Pancreas (tissue), 10 donors: Measurements from ENCODE around the gene ME3. TPM values are rescaled to one million over a fixed set of nuclear protein-coding genes. Genes with fewer than 3 reads are reported as not detected.

ENCODE experiments used
- ATAC-seq, 4 donors: fragments of 200-7000 bp; cut with Tn5 transposase; one replicate each; pipeline versions ENCODE4 v1.8.0 to v1.9.1; 2020; ENCODE audit warnings: mild to moderate bottlenecking in 4 of 4, moderate library complexity in 4 of 4
- DNase-seq, 6 donors: peaks; one replicate each; pipeline ENCODE4 v3.0.0-alpha.2; 2020
- FAIRE-seq: peaks from 2 replicates; lab custom pipeline; 2012; peaks lifted over from hg19 to GRCh38; lab: Jason Lieb, UNC
- H3K27ac ChIP-seq, 4 donors: fragments of 200-600 bp; sonication (generic); 1 replicate in 3 of 4; 2 replicates in 1 of 4; pipeline versions ENCODE4 v1.5.0 to v1.8.0; 2020
- H3K27me3 ChIP-seq, 4 donors: fragments of 200-600 bp; one replicate each; pipeline ENCODE4 v1.8.0; 2021
- H3K36me3 ChIP-seq, 3 donors: fragments of 200-600 bp; sonication (generic) in 1 of 3; one replicate each; pipeline versions ENCODE4 v1.5.0 to v1.8.0; 2020 to 2021
- H3K4me1 ChIP-seq, 3 donors: fragments of 200-600 bp; one replicate each; pipeline ENCODE4 v1.8.0; 2021
- H3K4me3 ChIP-seq, 4 donors: fragments of 200-600 bp; sonication (generic) in 2 of 4; one replicate each; pipeline versions ENCODE4 v1.5.0 to v1.8.0; 2020 to 2021
- H3K9me3 ChIP-seq, 4 donors: fragments of 200-600 bp; one replicate each; pipeline ENCODE4 v1.8.0; 2021
- CTCF ChIP-seq, 4 donors: fragments of 200-600 bp; sonication (generic) in 3 of 4; IDR thresholded peaks; one replicate each; pipeline versions ENCODE4 v1.5.0 to v1.8.0; 2021; ENCODE audit warnings: antibody characterized with exemption in 4 of 4
- WGBS, 2 donors: extraction: QIAGEN DNeasy Blood & Tissue Kit; methylation state at CpG; one replicate each; pipeline ENCODE4 v1.1.7; 2013; 5-methylcytosine and 5-hydroxymethylcytosine counted together
- intact Hi-C, 3 donors: fragments of 100-400 bp; cut with DNase I; formaldehyde crosslinking; loops; one replicate each; pipeline versions ENCODE4 v1.11.1 to v1.14.2; 2022
- polyA plus RNA-seq, 2 donors: library from polyadenylated mRNA; stranded (reverse); fragments of 200-250 nt; gene quantifications; one replicate each; pipeline ENCODE4 v1.2.3, GENCODE V29; 2013
- total RNA-seq, 6 donors: library from RNA; stranded (reverse); fragmentation: NEBNext Ultra II Directional in 4 of 6; extraction: Animal tissue kit (Norgen Biotek cat#: 25700) in 4 of 6; gene quantifications; one replicate each; pipeline versions ENCODE4 v1.2.1 to v1.2.4, GENCODE V29; 2021 to 2023
- donor health status: healthy with polysubstance abuse.
- donor health status: DM: no; HTN: no; CAD: no; lungs with moderate emphysema.
- donor health status: DM: no; HTN: no; CAD: no.
- donor health status: control.
- donor health status: control.
- donor health status: Bipolar disorder and iron deficiency.
- donor health status: DM: yes; HTN: yes; CAD: no.
- donor health status: DM: no; HTN: no; CAD: no.
- donor health status: DM: no; HTN: no; CAD: no.
- donor health status: DM: yes; HTN: yes; CAD: no.

ME3 gene
- total and polyA plus RNA-seq, 8 donors, result 6.5 to 38.8 (median 13.2) TPM

- DNase-seq, result no peak
- intact Hi-C loops, result no loop called here
- no peak for FAIRE-seq
- ATAC-seq, result no peak
- H3K27me3 ChIP-seq, result no peaks in the 10 kb centered on the region
- WGBS, 2 donors, result 82 to 86% methylated on average over 4 of the region's 4 CpGs
- H3K9me3 ChIP-seq, result no peaks in the 10 kb centered on the region
- TF ChIP-seq CTCF (IDR thresholded peaks at IDR 0.05), result no peak
- H3K4me1 ChIP-seq, result no peaks in the 10 kb centered on the region
- no peaks in the 10 kb centered on the region for H3K36me3 ChIP-seq
- no peak overlapping the region for H3K27ac ChIP-seq
- no peak overlapping the region for H3K4me3 ChIP-seq
Observed at GRCh38 chr11:86702220-86702983, 30.0 kb upstream of the ME3 start.

- intact Hi-C loops, result no loop called here
- Histone ChIP-seq H3K4me1 (peaks cover 0 to 3% (median 0%) of the 10 kb centered on the region in 3 donors), H3K36me3 (no peaks in the 10 kb centered on the region), H3K9me3 (no peaks in the 10 kb centered on the region), H3K4me3 (no peak overlapping the region), H3K27ac (no peak overlapping the region), H3K27me3 (no peaks in the 10 kb centered on the region)
- FAIRE-seq, result no peak
- no peak for ATAC-seq
- 72 to 75% methylated on average over 1 of the region's 1 CpG for WGBS, 2 donors
- DNase-seq, result no peak
- no peak for TF ChIP-seq CTCF (IDR thresholded peaks at IDR 0.05)
Observed at GRCh38 chr11:86699040-86699791, 26.8 kb upstream of the ME3 start.

- Histone ChIP-seq H3K27me3 (no peaks in the 10 kb centered on the region), H3K27ac (no peak overlapping the region), H3K4me3 (no peak overlapping the region), H3K9me3 (no peaks in the 10 kb centered on the region), H3K4me1 (peaks cover 0 to 3% (median 0%) of the 10 kb centered on the region in 3 donors), H3K36me3 (no peaks in the 10 kb centered on the region)
- no peak for FAIRE-seq
- intact Hi-C loops, result no loop called here
- no peak for TF ChIP-seq CTCF (IDR thresholded peaks at IDR 0.05)
- no peak for DNase-seq
- no peak for ATAC-seq
- WGBS, 2 donors, result 78 to 80% methylated on average over 1 of the region's 1 CpG
Observed at GRCh38 chr11:86698639-86699038, 26.2 kb upstream of the ME3 start.

GRCh38 chr11:86696451-86696850 lies 24.0 kb upstream of the ME3 start:
- Histone ChIP-seq H3K9me3 (no peaks in the 10 kb centered on the region), H3K27ac (peak overlapping the region in 2 of 4 donors; percentile 29 to 38), H3K4me1 (peaks cover 0 to 3% (median 0%) of the 10 kb centered on the region in 3 donors), H3K27me3 (no peaks in the 10 kb centered on the region), H3K36me3 (no peaks in the 10 kb centered on the region), H3K4me3 (no peak overlapping the region)
- FAIRE-seq (no peak), DNase-seq (no peak), ATAC-seq (no peak)
- TF ChIP-seq CTCF (IDR thresholded peaks at IDR 0.05), result no peak
- WGBS, 2 donors, result 90 to 95% methylated on average over 1 of the region's 1 CpG
- intact Hi-C loops, result no loop called here
